ENCODE measurements around the gene SFSWAP.
"Not testable (repeated sequence)": the region's sequence is repeated elsewhere in the genome, so short reads cannot be mapped to it uniquely, and the experiment has no call there.

Gene SFSWAP

DNA sequence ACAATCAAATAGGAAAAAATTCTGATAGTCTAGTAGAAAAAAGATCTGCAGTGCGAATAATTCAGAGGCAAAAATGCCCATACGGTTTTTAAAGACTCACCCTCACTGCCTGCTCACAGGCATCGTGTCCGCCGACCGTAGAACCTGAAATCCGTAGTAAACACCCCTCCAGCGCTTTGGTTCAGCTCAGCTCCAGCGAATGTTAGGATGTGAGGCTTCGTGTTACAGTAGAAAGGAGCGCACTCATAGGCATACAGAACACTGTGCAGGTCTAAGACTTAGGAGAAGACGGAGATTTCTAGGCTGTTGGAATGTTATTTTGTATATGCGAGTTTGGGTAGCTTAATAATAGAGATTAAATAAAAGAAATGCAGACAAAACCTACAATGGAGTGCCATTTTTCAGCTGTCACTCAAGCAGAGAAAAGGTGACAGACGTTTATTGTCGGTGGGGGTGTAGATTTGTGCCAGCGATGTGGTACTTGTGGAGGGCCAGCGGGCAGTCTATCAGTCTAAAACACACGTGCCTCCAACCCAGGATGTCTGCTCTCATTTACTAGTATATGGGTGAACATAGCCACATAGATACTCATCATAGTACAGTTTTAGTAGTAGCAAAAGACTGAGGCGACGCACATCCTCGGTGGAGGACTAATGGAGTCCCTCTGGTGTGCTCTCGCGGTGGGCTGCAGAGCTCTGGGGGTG, 25.7 kb downstream of the SFSWAP start:
- Histone ChIP-seq H4K20me1 (peaks cover 67% of the 10 kb centered on the region), H3K9me3 (peaks cover 11% of the 10 kb centered on the region), H3K4me2 (no peak overlapping the region), H3K4me3 (no peak overlapping the region), H3K9ac (no peak overlapping the region), H3K4me1 (no peaks in the 10 kb centered on the region), H3K27me3 (no peaks in the 10 kb centered on the region), H3K36me3 (peaks cover 86% of the 10 kb centered on the region), H3K27ac (no peak overlapping the region)
- TF ChIP-seq Cebpa-rat (IDR thresholded peaks at IDR 0.05): no peak

DNA sequence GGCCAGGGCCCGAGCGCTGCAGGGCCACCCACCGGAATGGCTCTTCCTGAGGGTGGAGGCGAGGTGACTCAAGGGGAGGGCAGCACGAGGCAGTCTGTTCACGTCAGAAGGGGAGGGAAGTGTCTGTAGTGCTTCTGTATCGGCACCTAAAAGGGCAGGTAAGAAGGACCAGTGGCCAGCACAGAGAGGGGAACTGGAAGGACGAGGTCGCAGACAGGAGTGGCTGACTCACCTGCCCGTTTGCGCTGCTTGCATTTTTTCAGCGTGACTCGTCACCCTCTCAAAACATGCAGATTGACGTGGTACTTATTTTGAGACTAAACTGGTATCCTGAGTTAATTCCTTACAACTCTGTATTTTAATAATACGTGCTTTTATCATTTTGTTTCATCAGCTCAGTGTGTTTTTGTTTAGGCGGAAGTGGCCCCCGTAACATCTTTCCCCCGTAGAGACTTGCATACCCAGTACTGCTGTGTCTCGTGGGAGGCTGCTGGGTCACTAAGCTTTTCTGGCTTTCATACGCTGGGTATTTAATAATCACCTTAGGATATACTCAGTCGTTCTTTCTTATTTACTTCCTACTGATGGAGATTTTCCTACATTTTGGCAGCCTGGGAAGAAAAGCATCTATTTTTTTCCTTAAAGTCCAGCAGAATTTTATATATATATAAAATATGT, 26.4 kb downstream of the SFSWAP start:
- Histone ChIP-seq H3K9ac (no peak overlapping the region), H3K4me3 (no peak overlapping the region), H3K36me3 (peaks cover 86% of the 10 kb centered on the region), H3K27me3 (no peaks in the 10 kb centered on the region), H3K4me2 (no peak overlapping the region), H3K9me3 (peaks cover 18% of the 10 kb centered on the region), H3K4me1 (no peaks in the 10 kb centered on the region), H3K27ac (no peak overlapping the region), H4K20me1 (peaks cover 61% of the 10 kb centered on the region)
- TF ChIP-seq Cebpa-rat (IDR thresholded peaks at IDR 0.05): no peak

DNA sequence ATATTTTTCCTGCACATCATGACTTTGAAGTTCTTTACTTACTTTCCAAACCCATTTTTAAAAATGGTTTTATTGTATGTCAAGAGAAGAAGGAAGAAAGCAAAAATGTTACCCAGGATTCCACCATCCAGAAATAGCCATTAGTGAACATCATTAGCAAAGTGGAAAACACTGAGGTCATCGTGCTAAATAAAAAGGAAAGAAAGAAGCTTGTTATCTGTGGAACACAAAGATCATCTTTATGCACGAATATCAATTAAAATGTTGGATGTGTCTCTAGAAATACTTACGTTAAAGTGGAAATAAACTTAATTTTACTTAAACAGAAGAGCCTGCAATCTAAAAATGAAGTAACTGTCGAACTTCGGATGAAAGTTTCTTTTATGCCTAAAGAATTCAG, 27.3 kb downstream of the SFSWAP start:
- TF ChIP-seq Cebpa-rat (IDR thresholded peaks at IDR 0.05): no peak
- no peaks in the 10 kb centered on the region for H3K4me1 ChIP-seq
- peaks cover 86% of the 10 kb centered on the region for H3K36me3 ChIP-seq
- H3K4me3 ChIP-seq: no peak overlapping the region
- no peak overlapping the region for H3K4me2 ChIP-seq
- H3K9me3 ChIP-seq: peaks cover 27% of the 10 kb centered on the region
- no peak overlapping the region for H3K27ac ChIP-seq
- no peaks in the 10 kb centered on the region for H3K27me3 ChIP-seq
- H3K9ac ChIP-seq: no peak overlapping the region
- peaks cover 52% of the 10 kb centered on the region for H4K20me1 ChIP-seq

DNA sequence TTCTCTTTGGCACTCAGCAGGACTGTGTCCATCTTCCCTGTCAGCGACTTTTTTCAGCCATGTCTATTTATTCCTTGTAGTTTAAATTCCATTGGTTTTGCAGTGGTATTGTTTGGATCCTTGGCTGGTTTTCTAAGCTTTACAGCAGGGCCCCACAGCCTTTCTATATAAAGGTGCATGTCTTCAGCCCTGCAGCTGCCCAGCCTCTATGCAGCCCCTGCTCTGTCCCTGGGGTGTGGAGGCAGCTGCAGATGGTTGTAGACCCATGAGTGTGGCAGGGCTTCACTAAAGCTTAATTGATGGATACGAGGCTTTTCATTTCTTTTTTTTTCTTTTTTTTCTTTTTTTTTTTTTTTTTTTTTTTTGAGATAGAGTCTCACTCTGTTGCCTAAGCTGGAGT, 29.7 kb downstream of the SFSWAP start:
- Histone ChIP-seq H3K27me3 (no peaks in the 10 kb centered on the region), H3K9ac (no peak overlapping the region), H3K36me3 (peaks cover 87% of the 10 kb centered on the region), H3K4me1 (no peaks in the 10 kb centered on the region), H3K4me2 (no peak overlapping the region), H4K20me1 (peaks cover 33% of the 10 kb centered on the region), H3K27ac (no peak overlapping the region), H3K9me3 (peaks cover 46% of the 10 kb centered on the region), H3K4me3 (no peak overlapping the region)
- TF ChIP-seq Cebpa-rat (IDR thresholded peaks at IDR 0.05): no peak

GRCh38 chr12:131742761-131743160, 31.9 kb downstream of the SFSWAP start:
- Histone ChIP-seq H3K9me3 (peaks cover 46% of the 10 kb centered on the region), H3K36me3 (peaks cover 90% of the 10 kb centered on the region), H3K4me3 (peak overlapping the region; percentile 6; the same call in 1 of the 2 replicates), H4K20me1 (peaks cover 19% of the 10 kb centered on the region)
- not testable (repeated sequence) for H3K9ac ChIP-seq, H3K4me2 ChIP-seq, H3K27ac ChIP-seq, H3K4me1 ChIP-seq, H3K27me3 ChIP-seq

DNA sequence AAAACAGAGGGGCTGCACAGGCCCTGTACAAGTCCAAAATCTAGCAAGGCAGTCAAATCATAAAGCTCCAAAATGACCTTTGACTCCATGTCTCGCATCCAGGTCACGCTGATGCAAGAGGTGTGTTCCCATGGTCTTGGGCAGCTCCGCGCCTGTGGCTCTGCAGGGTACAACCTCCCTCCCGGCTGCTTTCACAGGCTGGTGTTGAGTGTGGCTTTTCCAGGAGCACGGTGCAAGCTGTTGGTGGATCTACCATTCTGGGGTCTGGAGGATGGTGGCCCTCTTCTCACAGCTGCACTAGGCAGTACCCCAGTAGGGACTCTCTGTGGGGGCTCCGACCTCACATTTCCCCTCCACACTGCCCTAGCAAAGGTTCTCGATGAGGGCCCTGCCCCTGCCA, 32.5 kb downstream of the SFSWAP start:
- H4K20me1 ChIP-seq: peaks cover 18% of the 10 kb centered on the region
- peaks cover 46% of the 10 kb centered on the region for H3K9me3 ChIP-seq
- not testable (repeated sequence) for H3K27me3 ChIP-seq, H3K4me1 ChIP-seq, H3K27ac ChIP-seq, H3K4me2 ChIP-seq, H3K9ac ChIP-seq
- H3K36me3 ChIP-seq: peaks cover 97% of the 10 kb centered on the region
- H3K4me3 ChIP-seq: peak overlapping the region; percentile 6; the same call in 1 of the 2 replicates

DNA sequence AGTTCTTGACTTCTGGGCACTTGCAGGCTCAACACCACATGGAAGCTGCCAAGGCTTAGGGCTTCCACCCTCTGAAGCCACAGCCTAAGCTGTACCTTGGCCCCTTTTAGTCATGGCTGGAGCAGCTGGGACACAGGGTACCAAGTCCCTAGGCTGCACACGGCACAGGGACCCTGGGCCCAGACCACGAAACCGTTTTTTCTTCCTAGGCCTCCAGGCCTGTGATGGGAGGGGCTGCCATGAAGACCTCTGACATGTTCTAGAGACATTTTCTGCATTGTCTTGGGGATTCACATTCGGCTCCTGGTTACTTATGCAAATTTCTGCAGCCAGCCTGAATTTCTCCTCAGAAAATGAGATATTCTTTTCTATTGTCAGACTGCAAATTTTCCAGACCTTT, 33.0 kb downstream of the SFSWAP start:
- not testable (repeated sequence) for H3K9ac ChIP-seq, H3K4me1 ChIP-seq, H3K4me2 ChIP-seq, H3K27ac ChIP-seq, H3K27me3 ChIP-seq
- Histone ChIP-seq H3K4me3 (peak overlapping the region; percentile 6; the same call in 1 of the 2 replicates), H3K36me3 (peaks cover 98% of the 10 kb centered on the region), H4K20me1 (peaks cover 23% of the 10 kb centered on the region), H3K9me3 (peaks cover 46% of the 10 kb centered on the region)

DNA sequence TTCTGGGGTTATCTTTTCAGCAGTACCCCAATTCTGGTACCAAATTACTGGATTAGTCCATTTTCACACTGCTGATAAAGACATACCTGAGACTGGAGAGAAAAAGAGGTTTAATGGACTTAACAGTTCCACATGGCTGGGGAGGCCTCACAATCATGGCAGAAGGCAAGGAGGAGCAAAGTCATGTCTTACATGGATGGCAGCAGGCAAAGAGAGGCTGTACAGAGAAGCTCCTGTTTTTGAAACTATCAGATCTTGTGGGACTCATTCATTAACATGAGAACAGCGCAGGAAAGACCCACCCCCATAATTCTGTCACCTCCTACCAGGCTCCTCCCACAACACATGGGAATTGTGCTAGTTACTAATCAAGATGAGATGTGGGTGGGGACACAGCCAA, 33.8 kb downstream of the SFSWAP start:
- not testable (repeated sequence) for H3K27ac ChIP-seq, H3K4me1 ChIP-seq, H3K4me3 ChIP-seq, H3K27me3 ChIP-seq, H3K9ac ChIP-seq, H3K4me2 ChIP-seq
- Histone ChIP-seq H4K20me1 (peaks cover 30% of the 10 kb centered on the region), H3K9me3 (peaks cover 46% of the 10 kb centered on the region), H3K36me3 (peaks cover 100% of the 10 kb centered on the region)

- Histone ChIP-seq H3K27me3 (no peaks in the 10 kb centered on the region), H3K36me3 (peaks cover 100% of the 10 kb centered on the region), H3K9ac (no peak overlapping the region), H3K4me3 (no peak overlapping the region), H3K4me1 (no peaks in the 10 kb centered on the region), H3K27ac (no peak overlapping the region), H3K9me3 (peaks cover 44% of the 10 kb centered on the region), H4K20me1 (peaks cover 31% of the 10 kb centered on the region), H3K4me2 (no peak overlapping the region)
- TF ChIP-seq Cebpa-rat (IDR thresholded peaks at IDR 0.05): no peak
These were observed 34.8 kb downstream of the SFSWAP start for GRCh38 chr12:131745706-131746105.

DNA sequence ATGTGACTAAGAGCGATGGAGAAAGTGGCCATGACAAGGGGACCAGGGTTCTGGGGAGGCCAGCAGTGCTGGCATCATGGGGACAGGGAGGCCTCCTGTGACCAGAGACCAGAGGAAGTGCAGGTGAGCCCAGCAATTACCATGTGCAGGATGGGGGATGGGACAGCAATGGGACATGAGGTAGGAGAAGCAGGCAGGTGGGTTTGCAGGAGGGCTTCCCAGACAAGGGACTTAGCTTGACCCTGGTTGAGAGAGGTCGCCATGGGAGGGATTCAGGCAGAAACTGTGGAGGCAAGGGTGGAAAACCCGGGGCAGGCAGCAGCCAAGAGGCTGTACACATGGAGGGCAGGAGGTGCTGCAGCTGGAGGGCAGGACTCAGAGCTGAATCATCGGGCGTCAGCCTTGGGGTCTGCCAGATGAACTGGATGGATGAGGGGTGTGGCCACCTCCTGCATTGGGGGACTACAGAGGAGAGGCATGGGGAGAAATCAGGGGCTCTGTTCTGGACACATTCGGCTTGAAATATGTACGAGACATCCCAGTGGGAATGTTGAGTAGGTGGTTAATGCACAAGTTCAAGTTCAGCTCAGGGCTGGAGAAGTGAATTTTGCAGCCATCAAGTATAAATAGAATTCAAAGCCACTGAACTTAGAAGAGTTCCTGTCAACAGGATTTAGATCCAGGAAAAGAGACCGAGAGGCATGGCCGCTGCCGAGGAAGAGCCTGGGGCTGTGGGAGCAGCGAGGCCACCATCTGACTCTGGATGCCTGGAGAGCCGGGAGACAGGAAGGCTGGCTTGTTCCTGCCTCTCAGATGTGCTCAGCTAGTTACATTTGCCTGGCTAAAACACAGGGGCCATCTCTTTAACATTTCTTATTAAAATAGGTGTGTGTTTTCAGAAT, 36.6 kb downstream of the SFSWAP start:
- Histone ChIP-seq H4K20me1 (peaks cover 49% of the 10 kb centered on the region), H3K4me3 (no peak overlapping the region), H3K36me3 (peaks cover 100% of the 10 kb centered on the region), H3K9me3 (peaks cover 26% of the 10 kb centered on the region), H3K27ac (no peak overlapping the region), H3K4me1 (no peaks in the 10 kb centered on the region), H3K27me3 (no peaks in the 10 kb centered on the region), H3K9ac (no peak overlapping the region), H3K4me2 (no peak overlapping the region)
- no peak for TF ChIP-seq Cebpa-rat (IDR thresholded peaks at IDR 0.05)

All from BLaER1 (cell line).